Activated CD8-positive, alpha-beta T cell treated with anti-CD3 and anti-CD28 coated beads for 36 hours (primary cell): ENCODE data around the gene EPB41L2. TPM values are rescaled to one million over a fixed set of nuclear protein-coding genes. Genes with fewer than 3 reads are reported as not detected.
"Not testable (repeated sequence)": the region's sequence is repeated elsewhere in the genome, so short reads cannot be mapped to it uniquely, and the experiment has no call there.

Source experiments
- ATAC-seq: fragments of 200-7000 bp; cut with Tn5 transposase; one replicate; pipeline ENCODE4 v1.10.0; 2021; ENCODE audit warnings: mild to moderate bottlenecking, moderate library complexity
- CTCF ChIA-PET: fragments of 350-600 bp; sonication (Branson Sonifier 250); formaldehyde crosslinking; loops from one replicate; lab custom pipeline; 2021; ENCODE audit warnings: antibody characterized with exemption; lab: Charles Lee
- POLR2A ChIA-PET: fragments of 350-600 bp; sonication (Branson Sonifier 250); formaldehyde crosslinking; loops from one replicate; lab custom pipeline; 2021; ENCODE audit warnings: antibody characterized with exemption; lab: Charles Lee
- DNase-seq: peaks from one replicate; pipeline ENCODE4 v3.0.0-alpha.2; 2020
- H3K27ac Mint-ChIP-seq: one replicate; pipeline ENCODE4 v1.8.0; 2021; ENCODE audit warnings: mild to moderate bottlenecking, mixed read lengths
- H3K27me3 Mint-ChIP-seq: one replicate; pipeline ENCODE4 v1.8.0; 2021; ENCODE audit warnings: mixed read lengths
- H3K36me3 Mint-ChIP-seq: one replicate; pipeline ENCODE4 v1.8.0; 2021; ENCODE audit warnings: low read depth, mixed read lengths
- H3K4me1 Mint-ChIP-seq: one replicate; pipeline ENCODE4 v1.8.0; 2021; ENCODE audit warnings: low read depth, mixed read lengths
- H3K4me3 Mint-ChIP-seq: one replicate; pipeline ENCODE4 v1.8.0; 2021; ENCODE audit warnings: mild to moderate bottlenecking, moderate library complexity, mixed read lengths
- H3K9me3 Mint-ChIP-seq: one replicate; pipeline ENCODE4 v1.8.0; 2021; ENCODE audit warnings: mixed read lengths
- intact Hi-C: fragments of 100-400 bp; cut with micrococcal nuclease; formaldehyde crosslinking; loops from one replicate; pipeline ENCODE4 v1.10.0; 2022
- total RNA-seq, 2 experiments: library from RNA; stranded (reverse); gene quantifications; one replicate each; pipeline ENCODE4 v1.2.3, GENCODE V29; 2021
- TF ChIP-seq, protein P1 (sequence below): fragments of 200-600 bp; IDR thresholded peaks from one replicate; pipeline ENCODE4 v1.8.0; 2022; ENCODE audit warnings: antibody characterized with exemption, mild to moderate bottlenecking

Gene EPB41L2
- total RNA-seq, 2 experiments from 2014 or later, result 30.6 to 33.3 TPM

DNA sequence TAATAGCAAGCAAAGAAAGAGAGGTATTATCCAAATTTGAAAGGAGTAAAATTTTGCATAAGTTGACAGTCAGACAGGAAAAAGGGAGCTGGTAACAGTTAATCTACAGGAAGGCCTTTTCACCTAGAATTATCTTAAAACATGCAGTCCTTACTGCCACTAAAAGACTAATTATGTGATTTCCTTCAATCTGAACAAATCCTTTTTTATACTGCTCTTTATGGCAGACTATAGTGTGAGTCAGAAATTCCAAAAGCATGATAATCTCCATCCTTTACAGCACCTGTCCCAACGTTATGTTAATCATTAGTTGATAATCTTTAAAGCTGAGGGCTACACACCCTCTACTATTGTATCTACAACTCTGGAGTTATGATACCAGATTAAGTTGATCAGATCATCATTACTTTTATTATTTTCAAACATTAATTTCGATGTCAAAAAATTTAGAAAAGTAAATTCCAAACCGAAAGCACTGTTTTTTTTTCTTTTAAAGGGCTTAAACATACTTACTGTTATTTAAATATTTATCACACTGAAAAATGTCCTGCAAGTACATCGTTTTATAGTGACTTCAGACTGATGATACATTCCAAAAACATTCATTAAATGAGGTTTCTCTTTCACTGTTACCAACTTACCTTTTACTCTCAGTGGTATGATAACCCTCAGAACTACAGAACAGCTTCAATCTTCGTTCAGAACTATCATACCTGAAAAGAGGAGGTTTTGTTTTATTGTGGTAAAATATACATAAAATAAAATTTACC, 39.1 kb upstream of the EPB41L2 start:
- ATAC-seq, result no peak
- ChIA-PET POLR2A (interaction anchor here (1.1 kb wide), 1 partner anchor 118 kb away, joined by 3 read pairs; no protein-coding TSS in a partner anchor), CTCF (no interaction called here)
- peaks cover 3% of the 10 kb centered on the region for H3K9me3 Mint-ChIP-seq
- H3K4me1 Mint-ChIP-seq, result no peaks in the 10 kb centered on the region
- no peak overlapping the region for H3K27ac Mint-ChIP-seq
- intact Hi-C loops, result no loop called here
- TF ChIP-seq, protein P1, sequence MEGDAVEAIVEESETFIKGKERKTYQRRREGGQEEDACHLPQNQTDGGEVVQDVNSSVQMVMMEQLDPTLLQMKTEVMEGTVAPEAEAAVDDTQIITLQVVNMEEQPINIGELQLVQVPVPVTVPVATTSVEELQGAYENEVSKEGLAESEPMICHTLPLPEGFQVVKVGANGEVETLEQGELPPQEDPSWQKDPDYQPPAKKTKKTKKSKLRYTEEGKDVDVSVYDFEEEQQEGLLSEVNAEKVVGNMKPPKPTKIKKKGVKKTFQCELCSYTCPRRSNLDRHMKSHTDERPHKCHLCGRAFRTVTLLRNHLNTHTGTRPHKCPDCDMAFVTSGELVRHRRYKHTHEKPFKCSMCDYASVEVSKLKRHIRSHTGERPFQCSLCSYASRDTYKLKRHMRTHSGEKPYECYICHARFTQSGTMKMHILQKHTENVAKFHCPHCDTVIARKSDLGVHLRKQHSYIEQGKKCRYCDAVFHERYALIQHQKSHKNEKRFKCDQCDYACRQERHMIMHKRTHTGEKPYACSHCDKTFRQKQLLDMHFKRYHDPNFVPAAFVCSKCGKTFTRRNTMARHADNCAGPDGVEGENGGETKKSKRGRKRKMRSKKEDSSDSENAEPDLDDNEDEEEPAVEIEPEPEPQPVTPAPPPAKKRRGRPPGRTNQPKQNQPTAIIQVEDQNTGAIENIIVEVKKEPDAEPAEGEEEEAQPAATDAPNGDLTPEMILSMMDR, result no peak
- no peak for DNase-seq
- no peaks in the 10 kb centered on the region for H3K36me3 Mint-ChIP-seq
- H3K4me3 Mint-ChIP-seq, result no peak overlapping the region
- no peaks in the 10 kb centered on the region for H3K27me3 Mint-ChIP-seq

DNA sequence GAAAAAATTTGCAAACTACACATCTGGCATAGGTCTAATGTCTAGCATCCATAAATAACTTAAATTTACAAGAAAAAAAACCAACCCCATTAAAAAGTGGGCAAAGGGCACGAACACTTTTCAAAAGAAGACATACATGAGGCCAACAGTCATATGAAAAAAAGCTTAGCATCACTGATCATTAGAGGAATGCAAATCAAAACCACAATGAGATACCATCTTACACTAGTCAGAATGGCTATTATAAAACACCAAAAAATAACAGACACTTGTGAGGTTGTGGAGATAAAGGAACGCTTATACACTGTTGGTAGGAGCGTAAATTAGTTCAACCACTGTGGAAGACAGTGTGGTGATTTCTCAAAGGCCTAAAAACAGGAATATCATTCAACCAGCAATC, 33.7 kb upstream of the EPB41L2 start:
- Mint-ChIP-seq H3K4me1 (no peaks in the 10 kb centered on the region), H3K9me3 (peaks cover 8% of the 10 kb centered on the region), H3K36me3 (no peaks in the 10 kb centered on the region), H3K27me3 (no peaks in the 10 kb centered on the region), H3K4me3 (no peak overlapping the region), H3K27ac (no peak overlapping the region)
- ChIA-PET CTCF (interaction anchor here (0.7 to 2.8 kb wide), 3 partner anchors 9 to 27 kb away, joined by 3 to 6 read pairs (median 5); no protein-coding TSS in a partner anchor), POLR2A (no interaction called here)
- TF ChIP-seq, protein P1, result no peak
- DNase-seq (no peak), ATAC-seq (no peak)
- intact Hi-C loops, result no loop called here

DNA sequence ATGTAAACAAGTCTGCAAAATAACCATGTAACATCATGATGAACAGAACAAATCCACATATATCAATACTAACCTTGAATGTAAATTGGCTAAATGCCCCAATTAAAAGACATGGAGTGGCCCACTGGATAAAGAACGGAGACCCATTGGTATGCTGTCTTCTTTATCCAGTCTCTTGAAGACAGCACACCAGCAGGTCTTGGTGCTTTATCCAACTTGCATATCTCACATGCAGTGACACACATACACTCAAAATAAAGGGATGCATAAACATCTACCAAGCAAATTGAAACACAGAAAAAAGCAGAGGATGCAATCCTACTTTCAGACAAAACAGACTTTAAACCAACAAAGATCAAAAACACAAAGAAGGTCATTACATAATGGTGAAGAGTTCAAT, 30.3 kb upstream of the EPB41L2 start:
- ChIA-PET POLR2A (no interaction called here), CTCF (no interaction called here)
- TF ChIP-seq, protein P1, result no peak
- ATAC-seq (no peak), DNase-seq (no peak)
- Mint-ChIP-seq H3K36me3 (no peaks in the 10 kb centered on the region), H3K4me1 (no peaks in the 10 kb centered on the region), H3K27me3 (no peaks in the 10 kb centered on the region), H3K27ac (no peak overlapping the region), H3K9me3 (peaks cover 7% of the 10 kb centered on the region), H3K4me3 (no peak overlapping the region)
- intact Hi-C loops, result no loop called here

DNA sequence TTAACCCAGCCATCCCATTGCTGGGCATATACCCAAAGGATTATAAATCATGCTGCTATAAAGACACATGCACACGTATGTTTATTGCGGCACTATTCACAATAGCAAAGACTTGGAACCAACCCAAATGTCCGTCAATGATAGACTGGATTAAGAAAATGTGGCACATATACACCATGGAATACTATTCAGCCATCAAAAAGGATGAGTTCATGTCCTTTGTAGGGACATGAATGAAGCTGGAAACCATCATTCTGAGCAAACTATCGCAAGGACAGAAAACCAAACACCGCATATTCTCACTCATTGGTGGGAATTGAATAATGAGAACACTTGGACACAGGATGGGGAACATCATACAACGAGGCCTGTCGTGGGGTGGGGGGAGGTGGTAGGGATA, 28.9 kb upstream of the EPB41L2 start:
- CTCF ChIA-PET, intact Hi-C loops, H3K27ac Mint-ChIP-seq, H3K4me1 Mint-ChIP-seq, H3K9me3 Mint-ChIP-seq, H3K36me3 Mint-ChIP-seq, POLR2A ChIA-PET, ATAC-seq, H3K4me3 Mint-ChIP-seq, H3K27me3 Mint-ChIP-seq, DNase-seq: not testable (repeated sequence)

DNA sequence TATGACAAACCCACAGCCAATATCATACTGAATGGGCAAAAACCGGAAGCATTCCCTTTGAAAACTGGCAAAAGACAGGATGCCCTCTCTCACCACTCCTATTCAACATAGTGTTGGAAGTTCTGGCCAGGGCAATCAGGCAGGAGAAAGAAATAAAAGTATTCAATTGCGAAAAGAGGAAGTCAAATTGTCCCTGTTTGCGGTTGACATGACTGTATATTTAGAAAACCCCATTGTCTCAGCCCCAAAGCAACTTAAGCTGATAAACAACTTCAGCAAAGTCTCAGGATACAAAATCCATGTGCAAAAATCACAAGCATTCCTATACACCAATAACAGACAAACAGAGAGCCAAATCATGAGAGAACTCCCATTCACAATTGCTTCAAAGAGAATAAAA, 27.3 kb upstream of the EPB41L2 start:
- H3K27ac Mint-ChIP-seq, H3K36me3 Mint-ChIP-seq, DNase-seq, intact Hi-C loops, H3K4me1 Mint-ChIP-seq, H3K4me3 Mint-ChIP-seq, H3K27me3 Mint-ChIP-seq, CTCF ChIA-PET, POLR2A ChIA-PET, ATAC-seq: not testable (repeated sequence)
- peaks cover 11% of the 10 kb centered on the region for H3K9me3 Mint-ChIP-seq

DNA sequence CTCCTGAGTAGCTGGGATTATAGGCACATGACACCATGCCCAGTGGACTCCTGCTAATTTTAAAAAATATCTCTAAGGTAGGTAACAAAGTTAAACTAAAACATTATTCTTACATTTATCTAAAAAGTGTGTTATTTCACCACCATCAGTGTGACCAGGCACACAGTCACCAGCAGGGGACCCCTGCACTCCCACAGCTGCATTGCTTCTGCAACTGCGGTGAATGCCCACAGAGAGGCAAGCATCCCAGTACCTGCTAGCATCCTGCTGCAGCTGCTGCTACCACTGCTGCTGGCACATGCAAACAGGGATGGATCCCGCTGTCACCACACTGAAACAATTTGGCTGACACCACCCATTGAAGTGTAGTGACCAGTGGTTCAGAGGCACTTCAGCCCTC, 21.9 kb upstream of the EPB41L2 start:
- POLR2A ChIA-PET, result no interaction called here
- no peaks in the 10 kb centered on the region for H3K27me3 Mint-ChIP-seq
- TF ChIP-seq, protein P1, result no peak
- no peaks in the 10 kb centered on the region for H3K4me1 Mint-ChIP-seq
- peaks cover 2% of the 10 kb centered on the region for H3K36me3 Mint-ChIP-seq
- H3K27ac Mint-ChIP-seq, result no peak overlapping the region
- no peak overlapping the region for H3K4me3 Mint-ChIP-seq
- ATAC-seq (no peak), DNase-seq (no peak)
- CTCF ChIA-PET, result no interaction called here
- peaks cover 7% of the 10 kb centered on the region for H3K9me3 Mint-ChIP-seq
- intact Hi-C loops, result no loop called here
